Measurements from ENCODE around the gene NKPD1. TPM values are rescaled to one million over a fixed set of nuclear protein-coding genes. Genes with fewer than 3 reads are reported as not detected.

The NKPD1 gene
- total RNA-seq, 6 experiments from 2014 or later, result 0.07 to 0.17 (median 0.07) TPM; not detected in 1

GRCh38 chr19:45178262-45179071, 17.7 kb upstream of the NKPD1 start, which contains the start of gene BLOC1S3:
BLOC1S3 (plus strand) TSS chr19:45178784; CDS start chr19:45179297, 513 bp downstream.
- Mint-ChIP-seq H3K36me3 (ENCODE audit: low read depth) (no peaks in the 10 kb centered on the region), H3K4me3 (peak within 1 kb of the TSS; percentile 95), H3K27ac (peak within 1 kb of the TSS; percentile 100), H3K4me1 (ENCODE audit: low read depth) (peaks cover 41% of the 10 kb centered on the region), H3K9me3 (no peaks in the 10 kb centered on the region), H3K27me3 (ENCODE audit: insufficient read depth) (peaks cover 4% of the 10 kb centered on the region)
- peak; percentile 100 for DNase-seq
- TF ChIP-seq, protein P1, sequence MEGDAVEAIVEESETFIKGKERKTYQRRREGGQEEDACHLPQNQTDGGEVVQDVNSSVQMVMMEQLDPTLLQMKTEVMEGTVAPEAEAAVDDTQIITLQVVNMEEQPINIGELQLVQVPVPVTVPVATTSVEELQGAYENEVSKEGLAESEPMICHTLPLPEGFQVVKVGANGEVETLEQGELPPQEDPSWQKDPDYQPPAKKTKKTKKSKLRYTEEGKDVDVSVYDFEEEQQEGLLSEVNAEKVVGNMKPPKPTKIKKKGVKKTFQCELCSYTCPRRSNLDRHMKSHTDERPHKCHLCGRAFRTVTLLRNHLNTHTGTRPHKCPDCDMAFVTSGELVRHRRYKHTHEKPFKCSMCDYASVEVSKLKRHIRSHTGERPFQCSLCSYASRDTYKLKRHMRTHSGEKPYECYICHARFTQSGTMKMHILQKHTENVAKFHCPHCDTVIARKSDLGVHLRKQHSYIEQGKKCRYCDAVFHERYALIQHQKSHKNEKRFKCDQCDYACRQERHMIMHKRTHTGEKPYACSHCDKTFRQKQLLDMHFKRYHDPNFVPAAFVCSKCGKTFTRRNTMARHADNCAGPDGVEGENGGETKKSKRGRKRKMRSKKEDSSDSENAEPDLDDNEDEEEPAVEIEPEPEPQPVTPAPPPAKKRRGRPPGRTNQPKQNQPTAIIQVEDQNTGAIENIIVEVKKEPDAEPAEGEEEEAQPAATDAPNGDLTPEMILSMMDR (IDR thresholded peaks at IDR 0.05), result peak; percentile 79

GRCh38 chr19:45177817-45178261, 17.1 kb upstream of the NKPD1 start, which contains the start of gene TRAPPC6A:
TRAPPC6A (minus strand) TSS chr19:45178237; CDS start chr19:45178218, 19 bp downstream.
- peak within 1 kb of the TSS; percentile 100 for H3K27ac Mint-ChIP-seq
- H3K4me3 Mint-ChIP-seq, result peak within 1 kb of the TSS; percentile 95
- H3K9me3 Mint-ChIP-seq, result no peaks in the 10 kb centered on the region
- DNase-seq, result peak; percentile 74
- TF ChIP-seq, protein P1 (IDR thresholded peaks at IDR 0.05), result no peak
- no peaks in the 10 kb centered on the region for H3K36me3 Mint-ChIP-seq (ENCODE audit: low read depth)
- peaks cover 4% of the 10 kb centered on the region for H3K27me3 Mint-ChIP-seq (ENCODE audit: insufficient read depth)
- H3K4me1 Mint-ChIP-seq (ENCODE audit: low read depth), result peaks cover 41% of the 10 kb centered on the region

DNA sequence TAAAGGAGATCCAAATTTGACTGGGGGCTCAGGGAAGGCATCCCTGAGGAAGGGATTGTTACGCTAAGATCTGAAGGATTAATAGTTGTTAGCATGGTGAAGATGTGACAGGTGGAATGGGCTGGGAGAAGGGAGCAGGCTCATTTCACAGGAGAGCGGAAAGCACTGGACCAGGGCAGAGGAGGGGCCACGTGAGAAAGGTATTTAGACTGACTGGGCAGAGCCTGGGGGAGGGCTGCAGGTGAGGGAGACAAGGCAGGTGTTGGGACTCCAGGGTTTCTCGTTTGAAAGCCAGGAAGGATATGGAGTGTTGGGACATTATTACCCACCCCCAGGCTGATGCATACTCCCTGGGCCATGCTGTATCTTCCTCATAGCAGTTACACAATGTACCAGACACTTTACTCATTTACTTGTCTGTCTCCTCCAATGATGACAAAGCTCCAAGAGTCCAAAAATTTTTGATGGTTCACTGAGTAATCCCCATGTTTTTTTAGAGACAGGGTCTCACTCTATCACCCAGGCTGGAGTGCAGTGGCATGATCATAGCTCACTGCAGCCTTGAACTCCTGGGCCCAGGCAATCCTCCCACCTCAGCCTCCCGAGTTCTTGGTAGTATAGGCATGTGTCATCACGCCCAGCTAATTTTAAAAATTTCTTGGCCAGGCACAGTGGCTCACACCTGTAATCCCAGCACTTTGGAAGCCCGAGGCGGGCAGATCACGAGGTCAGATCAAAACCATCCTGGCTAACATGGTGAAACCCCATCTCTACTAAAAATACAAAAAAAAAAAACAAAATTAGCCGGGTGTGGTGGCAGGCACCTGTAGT, 14.9 kb upstream of the NKPD1 start:
- Mint-ChIP-seq H3K36me3 (ENCODE audit: low read depth) (no peaks in the 10 kb centered on the region), H3K9me3 (no peaks in the 10 kb centered on the region), H3K4me1 (ENCODE audit: low read depth) (peaks cover 39% of the 10 kb centered on the region), H3K27me3 (ENCODE audit: insufficient read depth) (peaks cover 8% of the 10 kb centered on the region), H3K27ac (peak overlapping the region; percentile 30; the same call in 1 of the 2 replicates), H3K4me3 (no peak overlapping the region)
- DNase-seq, result no peak
- TF ChIP-seq, protein P1 (IDR thresholded peaks at IDR 0.05), result no peak

GRCh38 chr19:45173816-45174215, 13.0 kb upstream of the NKPD1 start:
- no peaks in the 10 kb centered on the region for H3K9me3 Mint-ChIP-seq
- peak; percentile 34 for DNase-seq
- H3K27me3 Mint-ChIP-seq (ENCODE audit: insufficient read depth), result peaks cover 13% of the 10 kb centered on the region
- peak overlapping the region; percentile 63; the same call in 1 of the 2 replicates for H3K27ac Mint-ChIP-seq
- no peaks in the 10 kb centered on the region for H3K36me3 Mint-ChIP-seq (ENCODE audit: low read depth)
- H3K4me3 Mint-ChIP-seq, result no peak overlapping the region
- TF ChIP-seq, protein P1 (IDR thresholded peaks at IDR 0.05), result no peak
- H3K4me1 Mint-ChIP-seq (ENCODE audit: low read depth), result peaks cover 31% of the 10 kb centered on the region

DNA sequence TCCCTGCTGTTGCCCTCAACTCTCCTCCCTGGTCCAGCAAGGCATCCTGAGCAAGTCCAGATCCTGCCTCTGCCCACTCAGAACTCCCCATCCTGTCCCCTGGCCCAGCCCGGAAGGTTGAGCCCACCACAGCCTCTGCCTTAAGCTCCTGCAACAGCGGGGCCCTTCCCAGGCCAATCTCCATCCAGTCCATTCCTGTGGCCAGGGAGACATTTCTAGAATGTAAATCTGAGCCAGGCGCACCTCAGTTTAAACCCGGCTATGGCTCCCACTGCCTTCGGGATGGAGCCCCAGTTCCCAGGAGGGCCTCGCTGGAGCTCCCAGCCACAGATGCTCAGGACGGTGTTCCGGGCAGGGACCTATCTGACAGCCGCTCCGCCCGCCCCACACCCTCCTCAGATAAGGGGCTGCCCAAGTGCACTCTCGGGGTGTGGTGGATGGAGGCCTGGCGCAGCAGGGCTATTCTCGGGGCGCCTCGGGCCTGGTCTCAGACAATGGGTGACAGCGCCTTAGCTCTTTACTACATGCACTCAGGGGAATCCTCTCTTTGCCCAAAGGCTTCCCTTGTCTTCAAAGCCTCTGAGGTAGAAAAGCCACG, 11.9 kb upstream of the NKPD1 start:
- no peak overlapping the region for H3K27ac Mint-ChIP-seq
- H3K36me3 Mint-ChIP-seq (ENCODE audit: low read depth), result no peaks in the 10 kb centered on the region
- no peaks in the 10 kb centered on the region for H3K9me3 Mint-ChIP-seq
- TF ChIP-seq, protein P1 (IDR thresholded peaks at IDR 0.05), result no peak
- no peak overlapping the region for H3K4me3 Mint-ChIP-seq
- peaks cover 9% of the 10 kb centered on the region for H3K27me3 Mint-ChIP-seq (ENCODE audit: insufficient read depth)
- H3K4me1 Mint-ChIP-seq (ENCODE audit: low read depth), result peaks cover 30% of the 10 kb centered on the region
- no peak for DNase-seq
